Activated naive CD4-positive, alpha-beta T cell treated with anti-CD3 and anti-CD28 coated beads for 36 hours (primary cell): ENCODE measurements around the gene NUP188. TPM values are rescaled to one million over a fixed set of nuclear protein-coding genes. Genes with fewer than 3 reads are reported as not detected.
A peak's percentile ranks its signal among the peaks of the same experiment; 100 is the strongest.

ENCODE experiments used
- CTCF ChIA-PET: fragments of 350-600 bp; sonication (Branson Sonifier 250); formaldehyde crosslinking; loops from one replicate; lab custom pipeline; 2021; ENCODE audit warnings: antibody characterized with exemption; lab: Charles Lee
- DNase-seq: peaks from one replicate; pipeline ENCODE4 v3.0.0-alpha.2; 2020
- H3K27ac Mint-ChIP-seq: one replicate; pipeline ENCODE4 v1.8.0; 2021; ENCODE audit warnings: mild to moderate bottlenecking, mixed read lengths
- H3K27me3 Mint-ChIP-seq: one replicate; pipeline ENCODE4 v1.8.0; 2021; ENCODE audit warnings: low read depth, mixed read lengths
- H3K36me3 Mint-ChIP-seq: one replicate; pipeline ENCODE4 v1.8.0; 2021; ENCODE audit warnings: low read depth, mixed read lengths
- H3K4me1 Mint-ChIP-seq: one replicate; pipeline ENCODE4 v1.8.0; 2021; ENCODE audit warnings: low read depth, mixed read lengths
- H3K4me3 Mint-ChIP-seq: one replicate; pipeline ENCODE4 v1.8.0; 2021; ENCODE audit warnings: mild to moderate bottlenecking, moderate library complexity, mixed read lengths
- H3K9me3 Mint-ChIP-seq: one replicate; pipeline ENCODE4 v1.8.0; 2021; ENCODE audit warnings: mixed read lengths
- intact Hi-C: fragments of 100-400 bp; cut with micrococcal nuclease; formaldehyde crosslinking; loops from one replicate; pipeline ENCODE4 v1.15.1; 2023
- total RNA-seq, 2 experiments: library from RNA; stranded (reverse); gene quantifications; one replicate each; pipeline ENCODE4 v1.2.3, GENCODE V29; 2021

NUP188 gene, protein sequence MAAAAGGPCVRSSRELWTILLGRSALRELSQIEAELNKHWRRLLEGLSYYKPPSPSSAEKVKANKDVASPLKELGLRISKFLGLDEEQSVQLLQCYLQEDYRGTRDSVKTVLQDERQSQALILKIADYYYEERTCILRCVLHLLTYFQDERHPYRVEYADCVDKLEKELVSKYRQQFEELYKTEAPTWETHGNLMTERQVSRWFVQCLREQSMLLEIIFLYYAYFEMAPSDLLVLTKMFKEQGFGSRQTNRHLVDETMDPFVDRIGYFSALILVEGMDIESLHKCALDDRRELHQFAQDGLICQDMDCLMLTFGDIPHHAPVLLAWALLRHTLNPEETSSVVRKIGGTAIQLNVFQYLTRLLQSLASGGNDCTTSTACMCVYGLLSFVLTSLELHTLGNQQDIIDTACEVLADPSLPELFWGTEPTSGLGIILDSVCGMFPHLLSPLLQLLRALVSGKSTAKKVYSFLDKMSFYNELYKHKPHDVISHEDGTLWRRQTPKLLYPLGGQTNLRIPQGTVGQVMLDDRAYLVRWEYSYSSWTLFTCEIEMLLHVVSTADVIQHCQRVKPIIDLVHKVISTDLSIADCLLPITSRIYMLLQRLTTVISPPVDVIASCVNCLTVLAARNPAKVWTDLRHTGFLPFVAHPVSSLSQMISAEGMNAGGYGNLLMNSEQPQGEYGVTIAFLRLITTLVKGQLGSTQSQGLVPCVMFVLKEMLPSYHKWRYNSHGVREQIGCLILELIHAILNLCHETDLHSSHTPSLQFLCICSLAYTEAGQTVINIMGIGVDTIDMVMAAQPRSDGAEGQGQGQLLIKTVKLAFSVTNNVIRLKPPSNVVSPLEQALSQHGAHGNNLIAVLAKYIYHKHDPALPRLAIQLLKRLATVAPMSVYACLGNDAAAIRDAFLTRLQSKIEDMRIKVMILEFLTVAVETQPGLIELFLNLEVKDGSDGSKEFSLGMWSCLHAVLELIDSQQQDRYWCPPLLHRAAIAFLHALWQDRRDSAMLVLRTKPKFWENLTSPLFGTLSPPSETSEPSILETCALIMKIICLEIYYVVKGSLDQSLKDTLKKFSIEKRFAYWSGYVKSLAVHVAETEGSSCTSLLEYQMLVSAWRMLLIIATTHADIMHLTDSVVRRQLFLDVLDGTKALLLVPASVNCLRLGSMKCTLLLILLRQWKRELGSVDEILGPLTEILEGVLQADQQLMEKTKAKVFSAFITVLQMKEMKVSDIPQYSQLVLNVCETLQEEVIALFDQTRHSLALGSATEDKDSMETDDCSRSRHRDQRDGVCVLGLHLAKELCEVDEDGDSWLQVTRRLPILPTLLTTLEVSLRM (N-terminal part only)
- 100 to 1,000 TPM; 101 to 112 TPM for total RNA-seq

DNA sequence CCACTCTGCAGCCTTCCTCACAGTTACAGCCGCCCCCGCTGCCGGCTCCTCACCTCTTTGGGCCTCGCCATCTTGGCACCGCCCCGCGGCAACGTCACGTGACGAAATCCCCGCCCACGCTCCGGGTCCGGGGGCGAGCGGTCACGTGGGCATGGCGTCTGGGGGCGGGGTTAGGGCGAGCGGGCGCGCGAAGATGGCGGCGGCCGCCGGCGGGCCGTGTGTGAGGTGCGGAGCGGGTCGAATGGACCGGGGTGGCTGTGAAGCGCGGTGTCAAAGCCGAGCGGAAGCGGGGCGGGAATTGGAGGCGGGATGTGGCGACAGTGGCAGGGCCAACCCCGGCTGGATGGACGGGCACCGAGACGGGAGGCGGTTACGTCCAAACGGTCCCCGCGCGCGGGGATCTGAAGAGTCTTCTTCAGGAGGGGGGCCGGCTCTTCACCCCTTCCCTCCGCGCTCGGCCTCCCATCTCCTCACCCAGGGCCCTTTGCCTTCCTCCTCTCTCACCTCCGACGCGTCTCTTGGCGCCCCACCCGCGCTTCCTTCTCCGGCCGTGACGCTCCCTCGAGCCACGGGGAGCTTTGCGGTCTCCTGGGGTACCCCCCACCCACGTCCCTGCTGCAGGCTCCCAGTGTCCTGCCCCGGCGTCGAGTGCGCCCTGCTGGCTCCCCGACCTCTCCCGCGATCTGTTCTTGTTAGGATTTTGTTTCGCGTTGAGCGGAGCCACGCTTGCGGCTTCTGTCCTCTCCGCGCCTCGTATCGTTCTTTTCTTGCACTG is at the start of gene NUP188, which contains the start of gene DOLK:
Gene NUP188 (plus strand): TSS at position 173 of the 775 bp plus-strand sequence. CDS start 21 bp downstream, at position 194.
Gene DOLK (minus strand): TSS at position 77 of the 775 bp plus-strand sequence. CDS start 300 bp downstream, outside the sequence.
- no peaks in the 10 kb centered on the region for H3K9me3 Mint-ChIP-seq
- H3K27me3 Mint-ChIP-seq: no peaks in the 10 kb centered on the region
- peaks cover 28% of the 10 kb centered on the region for H3K36me3 Mint-ChIP-seq
- H3K4me3 Mint-ChIP-seq: peak within 1 kb of the TSS; percentile 97
- H3K27ac Mint-ChIP-seq: peak within 1 kb of the TSS; percentile 94
- intact Hi-C loops: loop anchor here (1.0 to 5.0 kb wide), 5 partner anchors 66 to 258 kb away; partner anchors contain the start of genes DOLPP1, KYAT1, MIGA2 and SET
- DNase-seq: peak; percentile 98
- peaks cover 33% of the 10 kb centered on the region for H3K4me1 Mint-ChIP-seq
- CTCF ChIA-PET: interaction anchor here (0.9 kb wide), 1 partner anchor 19 kb away, joined by 3 read pairs; no protein-coding TSS in a partner anchor

GRCh38 chr9:128898382-128898781 is 49.1 kb upstream of the NUP188 start:
- intact Hi-C loops: no loop called here
- Mint-ChIP-seq H3K4me3 (no peak overlapping the region), H3K27ac (peak overlapping the region; percentile 90), H3K36me3 (peaks cover 10% of the 10 kb centered on the region), H3K9me3 (no peaks in the 10 kb centered on the region), H3K4me1 (peaks cover 82% of the 10 kb centered on the region), H3K27me3 (no peaks in the 10 kb centered on the region)
- CTCF ChIA-PET: interaction anchor here (0.7 to 1.3 kb wide), 2 partner anchors 29 to 33 kb away, joined by 3 to 4 read pairs; no protein-coding TSS in a partner anchor
- DNase-seq: no peak

DNA sequence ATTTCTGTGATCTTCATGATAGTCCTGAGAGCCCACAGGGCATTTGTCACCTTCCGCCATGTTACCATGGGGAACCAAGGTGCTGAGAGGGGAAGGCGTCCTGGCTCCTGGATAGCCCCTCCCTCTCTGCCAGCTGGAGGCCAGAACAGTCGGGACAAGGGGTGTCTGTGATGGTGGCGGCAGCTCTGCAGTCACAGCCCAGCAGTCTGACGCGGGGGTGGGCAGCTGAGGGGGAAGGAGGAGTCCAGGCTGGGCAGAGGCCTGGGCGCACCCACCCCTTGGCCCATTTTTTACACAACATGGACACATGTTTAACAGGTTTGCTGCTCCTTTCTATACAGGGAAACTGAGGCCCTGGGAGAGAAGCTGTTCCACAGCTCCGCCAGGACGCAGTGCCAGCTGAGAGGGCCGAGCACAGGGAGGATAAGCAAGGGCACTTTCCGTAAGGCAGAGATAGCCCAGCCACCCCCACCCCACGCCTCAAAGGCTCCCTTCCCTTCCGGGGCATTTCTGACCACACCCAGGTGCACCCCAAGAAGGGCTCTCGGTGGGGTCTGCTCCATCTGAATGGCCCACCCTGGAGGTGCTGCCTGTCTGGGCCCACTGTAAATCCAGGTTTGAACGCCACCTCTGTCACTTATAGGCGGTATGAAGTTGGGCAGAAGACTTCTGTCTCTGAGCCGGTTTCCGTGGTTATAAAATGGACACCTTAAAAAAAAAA is 48.5 kb upstream of the NUP188 start:
- intact Hi-C loops: no loop called here

GRCh38 chr9:128899566-128900322 is 47.8 kb upstream of the NUP188 start:
- Mint-ChIP-seq H3K9me3 (no peaks in the 10 kb centered on the region), H3K27ac (peak overlapping the region; percentile 90), H3K27me3 (no peaks in the 10 kb centered on the region), H3K4me1 (peaks cover 85% of the 10 kb centered on the region), H3K36me3 (peaks cover 8% of the 10 kb centered on the region), H3K4me3 (no peak overlapping the region)
- CTCF ChIA-PET: interaction anchor here (1.0 to 1.6 kb wide), 2 partner anchors 18 to 28 kb away, joined by 3 to 4 read pairs; partner anchors contain the start of genes KYAT1 and LRRC8A
- DNase-seq: peak; percentile 69
- intact Hi-C loops: no loop called here

More for the DNA sequence above, 48.5 kb upstream of the NUP188 start:
- H3K9me3 Mint-ChIP-seq: no peaks in the 10 kb centered on the region
- H3K4me3 Mint-ChIP-seq: no peak overlapping the region
- peaks cover 85% of the 10 kb centered on the region for H3K4me1 Mint-ChIP-seq
- DNase-seq: no peak
- H3K36me3 Mint-ChIP-seq: peaks cover 9% of the 10 kb centered on the region
- CTCF ChIA-PET: interaction anchor here (1.3 kb wide), 1 partner anchor 28 kb away, joined by 3 read pairs; no protein-coding TSS in a partner anchor
- no peaks in the 10 kb centered on the region for H3K27me3 Mint-ChIP-seq
- peak overlapping the region; percentile 90 for H3K27ac Mint-ChIP-seq

- intact Hi-C loops: no loop called here
- no peak overlapping the region for H3K27ac Mint-ChIP-seq
- CTCF ChIA-PET: interaction anchor here (0.6 to 0.7 kb wide), 3 partner anchors 21 to 298 kb away, joined by 3 to 5 read pairs (median 5); no protein-coding TSS in a partner anchor
Observed at GRCh38 chr9:128901379-128901778, 46.1 kb upstream of the NUP188 start.

DNA sequence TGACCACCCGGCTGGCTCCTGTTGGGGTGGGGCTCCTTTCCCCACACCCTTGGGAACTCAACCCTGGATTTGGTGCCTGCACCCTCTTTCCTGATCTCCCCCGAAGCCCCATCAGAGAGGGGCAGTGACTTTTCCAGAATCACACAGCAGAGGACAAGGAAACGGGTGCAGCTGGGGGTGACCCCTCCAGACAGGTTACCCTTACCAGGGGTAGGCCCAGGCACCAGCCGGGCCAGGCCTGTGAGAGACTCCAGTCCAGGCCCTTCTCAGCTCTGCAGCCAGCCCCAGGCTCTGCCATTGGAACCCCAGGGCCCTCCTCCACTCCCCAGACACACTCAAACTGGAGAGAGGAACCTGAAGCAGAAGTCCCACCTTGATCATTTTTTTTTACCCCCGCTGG is 45.7 kb upstream of the NUP188 start:
- Mint-ChIP-seq H3K27ac (peak overlapping the region; percentile 75), H3K9me3 (no peaks in the 10 kb centered on the region), H3K4me1 (peaks cover 71% of the 10 kb centered on the region), H3K4me3 (no peak overlapping the region), H3K36me3 (peaks cover 7% of the 10 kb centered on the region), H3K27me3 (no peaks in the 10 kb centered on the region)
- no peak for DNase-seq
- intact Hi-C loops: loop anchor here (1.0 kb wide), 2 partner anchors 20 to 39 kb away; partner anchors contain the start of gene LRRC8A
- CTCF ChIA-PET: interaction anchor here (0.5 to 0.7 kb wide), 4 partner anchors 21 to 299 kb away, joined by 3 to 5 read pairs (median 4); no protein-coding TSS in a partner anchor

More at GRCh38 chr9:128901379-128901778, 46.1 kb upstream of the NUP188 start:
- DNase-seq: no peak
- H3K36me3 Mint-ChIP-seq: peaks cover 7% of the 10 kb centered on the region
- no peak overlapping the region for H3K4me3 Mint-ChIP-seq
- peaks cover 69% of the 10 kb centered on the region for H3K4me1 Mint-ChIP-seq
- no peaks in the 10 kb centered on the region for H3K27me3 Mint-ChIP-seq
- no peaks in the 10 kb centered on the region for H3K9me3 Mint-ChIP-seq

GRCh38 chr9:128902351-128903078 is 45.0 kb upstream of the NUP188 start:
- peak; percentile 95 for DNase-seq
- Mint-ChIP-seq H3K36me3 (peaks cover 8% of the 10 kb centered on the region), H3K9me3 (no peaks in the 10 kb centered on the region), H3K27me3 (no peaks in the 10 kb centered on the region), H3K4me1 (peaks cover 70% of the 10 kb centered on the region), H3K4me3 (peak overlapping the region; percentile 27), H3K27ac (peak overlapping the region; percentile 75)
- intact Hi-C loops: loop anchor here (1.0 kb wide), 2 partner anchors 20 to 39 kb away; partner anchors contain the start of gene LRRC8A
- CTCF ChIA-PET: interaction anchor here (0.5 to 1.0 kb wide), 3 partner anchors 12 to 43 kb away, joined by 3 read pairs; no protein-coding TSS in a partner anchor

DNA sequence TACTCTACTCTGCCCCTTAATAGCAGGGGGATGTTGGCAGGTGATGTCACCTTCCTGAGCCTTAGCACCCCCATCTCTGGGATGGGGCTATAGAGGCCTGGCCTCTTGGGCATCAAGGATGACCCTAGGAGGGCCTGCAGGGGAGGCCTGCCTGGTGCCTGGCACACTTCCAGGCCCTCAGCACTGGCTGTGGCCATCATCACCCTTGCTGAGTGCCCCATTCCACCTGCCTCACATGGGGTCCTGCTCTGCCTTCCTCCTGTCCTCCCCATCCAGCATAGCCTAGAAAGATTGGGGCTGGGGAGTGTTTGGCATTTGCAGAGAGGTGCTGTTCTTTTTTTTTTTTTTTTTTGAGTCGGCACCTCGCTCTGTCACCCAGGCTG is 44.4 kb upstream of the NUP188 start:
- CTCF ChIA-PET: interaction anchor here (1.0 kb wide), 1 partner anchor 25 kb away, joined by 3 read pairs; no protein-coding TSS in a partner anchor
- DNase-seq: no peak
- H3K27ac Mint-ChIP-seq: peak overlapping the region; percentile 75
- H3K27me3 Mint-ChIP-seq: no peaks in the 10 kb centered on the region
- H3K4me1 Mint-ChIP-seq: peaks cover 68% of the 10 kb centered on the region
- H3K36me3 Mint-ChIP-seq: peaks cover 9% of the 10 kb centered on the region
- intact Hi-C loops: no loop called here
- no peaks in the 10 kb centered on the region for H3K9me3 Mint-ChIP-seq
- H3K4me3 Mint-ChIP-seq: no peak overlapping the region
